Endothelial cell of umbilical vein (primary cell): ENCODE data around the gene PIK3C3. TPM values are rescaled to one million over a fixed set of nuclear protein-coding genes. Genes with fewer than 3 reads are reported as not detected.

ENCODE experiments used
- BruUV-seq: library from RNA; stranded (reverse); fragments of 400-500 nt; replicated peaks from 2 replicates; lab custom pipeline; 2021; lab: Mats Ljungman, UMichigan
- CTCF ChIA-PET: fragments of 300-600, 350-600 bp; sonication (Branson Sonifier 250); formaldehyde crosslinking; loops from one replicate; lab custom pipeline; 2021; ENCODE audit warnings: antibody characterized with exemption, inconsistent platforms; lab: Charles Lee
- POLR2A ChIA-PET: fragments of 300-600, 350-600 bp; sonication (Branson Sonifier 250); formaldehyde crosslinking; loops from one replicate; lab custom pipeline; 2021; ENCODE audit warnings: antibody characterized with exemption, inconsistent platforms; lab: Charles Lee
- DNase-seq: peaks from one replicate; pipeline ENCODE4 v3.0.0-alpha.2; 2011; ENCODE audit warnings: low read depth, low spot score
- FAIRE-seq: peaks from 2 replicates; lab custom pipeline; 2011; peaks lifted over from hg19 to GRCh38; lab: Jason Lieb, UNC
- H2AFZ ChIP-seq: 2 replicates; pipeline ENCODE4 v1.6.0; 2012; ENCODE audit warnings: low read depth, low read length, control low read depth, inconsistent platforms
- H3K27ac ChIP-seq: 2 replicates; pipeline ENCODE4 v1.5.1; 2011; ENCODE audit warnings: low read depth, mild to moderate bottlenecking, control low read depth, low read length, moderate library complexity; ENCODE audit not compliant: insufficient read depth
- H3K27me3 ChIP-seq, 2 experiments: 2 replicates each; pipeline versions ENCODE4 v1.6.0 to v1.6.1; 2011; ENCODE audit warnings: low read length in 2 of 2, mixed read lengths in 1 of 2; ENCODE audit not compliant: control insufficient read depth in 2 of 2, insufficient read depth in 2 of 2
- H3K36me3 ChIP-seq, 2 experiments: 2 replicates in 1 of 2; 3 replicates in 1 of 2; pipeline ENCODE4 v1.5.1; 2011; ENCODE audit warnings: low read length in 2 of 2, mild to moderate bottlenecking in 1 of 2, moderate library complexity in 1 of 2; ENCODE audit not compliant: control insufficient read depth in 2 of 2, insufficient read depth in 2 of 2; ENCODE audit errors: extremely low read depth in 1 of 2
- H3K4me1 ChIP-seq: 3 replicates; pipeline ENCODE4 v1.5.1; 2011; ENCODE audit warnings: mild to moderate bottlenecking, low read length; ENCODE audit not compliant: control insufficient read depth, insufficient read depth; ENCODE audit errors: extremely low read depth
- H3K4me2 ChIP-seq: 2 replicates; pipeline ENCODE4 v1.6.1; 2011; ENCODE audit warnings: low read length, control low read depth, mixed read lengths; ENCODE audit not compliant: insufficient read depth
- H3K4me3 ChIP-seq, 3 experiments: fragments of 200-600 bp in 1 of 3; sonication (generic), shearing (Covaris generic) in 1 of 3; replicated peaks in 1 of 3; 2 replicates each; pipeline ENCODE4 v1.5.1; 2011 to 2016; ENCODE audit warnings: control low read depth in 3 of 3, low read length in 3 of 3, mild to moderate bottlenecking in 2 of 3, inconsistent platforms in 1 of 3, low read depth in 1 of 3, moderate library complexity in 1 of 3; ENCODE audit not compliant: insufficient read depth in 1 of 3
- H3K79me2 ChIP-seq: 2 replicates; pipeline ENCODE4 v1.6.0; 2012; ENCODE audit warnings: low read length, inconsistent platforms; ENCODE audit not compliant: control insufficient read depth, insufficient read depth
- H3K9ac ChIP-seq: replicated peaks from 2 replicates; pipeline ENCODE3; 2011; ENCODE audit warnings: low read length, control low read depth; ENCODE audit not compliant: insufficient read depth; ENCODE audit errors: extremely low read depth
- H3K9me1 ChIP-seq: replicated peaks from 3 replicates; pipeline ENCODE4 v1.6.0; 2011; ENCODE audit warnings: mild to moderate bottlenecking, low read length; ENCODE audit not compliant: control insufficient read depth, insufficient read depth; ENCODE audit errors: extremely low read depth
- H3K9me3 ChIP-seq: replicated peaks from 2 replicates; pipeline ENCODE4 v1.5.1; 2012; ENCODE audit warnings: low read length, inconsistent platforms; ENCODE audit not compliant: control insufficient read depth, insufficient read depth
- H4K20me1 ChIP-seq: replicated peaks from 2 replicates; pipeline ENCODE3; 2011; ENCODE audit warnings: mild to moderate bottlenecking, low read length; ENCODE audit not compliant: control insufficient read depth, insufficient read depth; ENCODE audit errors: extremely low read depth
- EZH2 ChIP-seq: IDR thresholded peaks from 2 replicates; pipeline ENCODE4 v1.6.1; 2012; ENCODE audit warnings: borderline replicate concordance, low read depth, mild to moderate bottlenecking, moderate library complexity, low read length, inconsistent platforms; ENCODE audit not compliant: severe bottlenecking
- FOS ChIP-seq: IDR thresholded peaks from 2 replicates; pipeline ENCODE4 v1.6.1; 2011; ENCODE audit warnings: mild to moderate bottlenecking, low read length, moderate library complexity, borderline replicate concordance; ENCODE audit not compliant: insufficient read depth
- GATA2 ChIP-seq: IDR thresholded peaks from 2 replicates; pipeline ENCODE4 v1.7.0; 2011; ENCODE audit warnings: low read depth, mild to moderate bottlenecking, moderate library complexity, mixed read lengths, low read length; ENCODE audit not compliant: insufficient read length, insufficient read depth
- JUN ChIP-seq: IDR thresholded peaks from 2 replicates; pipeline ENCODE4 v1.6.1; 2011; ENCODE audit warnings: borderline replicate concordance, low read depth; ENCODE audit not compliant: insufficient read length, insufficient read depth
- MYC ChIP-seq: IDR thresholded peaks from one replicate; pipeline ENCODE4 v1.6.1; 2011; ENCODE audit warnings: mild to moderate bottlenecking, low read depth, low read length
- POLR2A ChIP-seq: IDR thresholded peaks from 2 replicates; pipeline ENCODE4 v1.6.1; 2012; ENCODE audit warnings: low read depth, mild to moderate bottlenecking, control low read depth, low read length
- POLR2AphosphoS5 ChIP-seq: IDR thresholded peaks from 2 replicates; pipeline ENCODE4 v1.6.1; 2012; ENCODE audit warnings: low read depth, mild to moderate bottlenecking, control low read depth, low read length, moderate library complexity; ENCODE audit not compliant: insufficient read depth
- dilution Hi-C: fragments of 300-500 bp; cut with MboI; formaldehyde crosslinking; loops from one replicate; pipeline ENCODE4 v1.15.0; 2019; ENCODE audit warnings: low sequenced_read_pairs; ENCODE audit not compliant: extremely low pct_ligation_motif_present
- intact Hi-C: fragments of 100-400 bp; cut with micrococcal nuclease; formaldehyde crosslinking; loops from one replicate; pipeline ENCODE4 v1.10.0; 2022
- polyA plus RNA-seq, 4 experiments: library from polyadenylated mRNA; depleted of rRNA in 3 of 4; stranded (reverse) in 3 of 4; unstranded in 1 of 4; fragments of >200 nt; gene quantifications; 2 replicates each; pipeline versions ENCODE4 v1.2.1 to v1.2.3, GENCODE V29; 2011 to 2012; ENCODE audit warnings: missing spikeins in 1 of 4
- total RNA-seq: library from RNA; stranded (reverse); gene quantifications from 2 replicates; pipeline ENCODE4 v1.2.3, GENCODE V29; 2021
- TF ChIP-seq, protein P1 (sequence below), 2 donors: IDR thresholded peaks; 1 replicate in 1 of 2; 2 replicates in 1 of 2; pipeline ENCODE4 v1.5.1; 2011; ENCODE audit warnings: low read length in 2 of 2, mild to moderate bottlenecking in 2 of 2, moderate library complexity in 2 of 2, control low read depth in 1 of 2, inconsistent platforms in 1 of 2, low read depth in 1 of 2; ENCODE audit not compliant: insufficient read depth in 1 of 2; ENCODE audit errors: extremely low read depth in 1 of 2
- TF ChIP-seq, protein P2 (sequence below): IDR thresholded peaks from 2 replicates; pipeline ENCODE4 v1.6.1; 2011; ENCODE audit not compliant: insufficient read depth, insufficient read length

Gene PIK3C3
- total and polyA plus RNA-seq, 2 donors (not counting 3 experiments of a cell fraction or from before 2014, with no cell fraction given): 19.5 to 47.3 TPM

DNA sequence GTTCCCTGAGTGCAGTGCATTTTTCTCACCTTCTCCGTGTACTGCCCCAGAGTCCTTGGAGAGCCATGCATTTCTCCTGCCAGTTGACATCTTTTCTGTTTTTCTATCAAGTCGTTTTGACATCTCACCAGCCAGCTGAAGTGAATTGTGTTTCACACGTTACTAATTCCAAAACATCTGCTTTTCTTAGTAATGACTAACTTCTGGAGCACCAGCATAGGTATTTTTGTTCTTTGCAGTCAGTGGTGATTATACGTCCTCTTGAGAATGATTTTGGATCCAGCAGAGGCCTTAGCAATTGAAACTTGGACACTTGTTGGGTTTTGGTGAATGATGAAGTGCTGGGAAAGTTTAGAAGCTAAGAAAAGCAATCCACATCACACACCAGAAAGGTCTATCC, 112.5 kb downstream of the PIK3C3 start:
- dilution Hi-C loops: no loop called here

More for the DNA sequence above, 112.5 kb downstream of the PIK3C3 start:
- Histone ChIP-seq H3K27ac (no peak overlapping the region), H3K36me3 (peaks cover 0 to 5% of the 10 kb centered on the region in 2 experiments), H4K20me1 (no peaks in the 10 kb centered on the region), H3K9me1 (no peaks in the 10 kb centered on the region), H3K9ac (no peak overlapping the region), H3K4me1 (peaks cover 5% of the 10 kb centered on the region), H3K4me3 (no peak overlapping the region), H3K9me3 (no peaks in the 10 kb centered on the region), H2AFZ (no peak overlapping the region), H3K27me3 (no peaks in the 10 kb centered on the region), H3K79me2 (no peaks in the 10 kb centered on the region), H3K4me2 (no peak overlapping the region)
- TF ChIP-seq FOS: no peak
- TF ChIP-seq JUN: no peak
- no peak for TF ChIP-seq GATA2
- TF ChIP-seq, protein P1, sequence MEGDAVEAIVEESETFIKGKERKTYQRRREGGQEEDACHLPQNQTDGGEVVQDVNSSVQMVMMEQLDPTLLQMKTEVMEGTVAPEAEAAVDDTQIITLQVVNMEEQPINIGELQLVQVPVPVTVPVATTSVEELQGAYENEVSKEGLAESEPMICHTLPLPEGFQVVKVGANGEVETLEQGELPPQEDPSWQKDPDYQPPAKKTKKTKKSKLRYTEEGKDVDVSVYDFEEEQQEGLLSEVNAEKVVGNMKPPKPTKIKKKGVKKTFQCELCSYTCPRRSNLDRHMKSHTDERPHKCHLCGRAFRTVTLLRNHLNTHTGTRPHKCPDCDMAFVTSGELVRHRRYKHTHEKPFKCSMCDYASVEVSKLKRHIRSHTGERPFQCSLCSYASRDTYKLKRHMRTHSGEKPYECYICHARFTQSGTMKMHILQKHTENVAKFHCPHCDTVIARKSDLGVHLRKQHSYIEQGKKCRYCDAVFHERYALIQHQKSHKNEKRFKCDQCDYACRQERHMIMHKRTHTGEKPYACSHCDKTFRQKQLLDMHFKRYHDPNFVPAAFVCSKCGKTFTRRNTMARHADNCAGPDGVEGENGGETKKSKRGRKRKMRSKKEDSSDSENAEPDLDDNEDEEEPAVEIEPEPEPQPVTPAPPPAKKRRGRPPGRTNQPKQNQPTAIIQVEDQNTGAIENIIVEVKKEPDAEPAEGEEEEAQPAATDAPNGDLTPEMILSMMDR (IDR thresholded peaks at IDR 0.05; ENCODE audit: extremely low read depth in 1 of 2, insufficient read depth in 1 of 2, low read depth in 1 of 2, low read length in 2 of 2): no peak
- TF ChIP-seq POLR2A: no peak
- TF ChIP-seq, protein P2, sequence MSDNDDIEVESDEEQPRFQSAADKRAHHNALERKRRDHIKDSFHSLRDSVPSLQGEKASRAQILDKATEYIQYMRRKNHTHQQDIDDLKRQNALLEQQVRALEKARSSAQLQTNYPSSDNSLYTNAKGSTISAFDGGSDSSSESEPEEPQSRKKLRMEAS: no peak
- no peak for TF ChIP-seq MYC
- TF ChIP-seq EZH2: no peak
- no peak for TF ChIP-seq POLR2AphosphoS5
- no peak for FAIRE-seq
- BruUV-seq: no TSS peak
- ChIA-PET CTCF (interaction anchor here (3.5 kb wide), 1 partner anchor 14 kb away, joined by 16 read pairs; no protein-coding TSS in a partner anchor), POLR2A (no interaction called here)
- intact Hi-C loops: no loop called here
- DNase-seq: no peak
